Thyroid gland (tissue), 4 donors: Measurements from ENCODE around the gene CCNT2.

ENCODE experiments used
- CTCF ChIP-seq, 6 experiments: fragments of 200-600 bp in 3 of 6; fragments of 450-650 bp in 3 of 6; sonication (generic) in 3 of 6; IDR thresholded peaks; one replicate each; pipeline ENCODE4 v1.5.1; 2016 to 2019; ENCODE audit warnings: antibody characterized with exemption in 6 of 6, mild to moderate bottlenecking in 2 of 6, inconsistent platforms in 1 of 6, moderate library complexity in 1 of 6
- POLR2A ChIP-seq, 2 donors: fragments of 450-650 bp; IDR thresholded peaks; one replicate each; pipeline ENCODE4 v1.6.1; 2017; ENCODE audit warnings: antibody characterized with exemption in 2 of 2, mild to moderate bottlenecking in 2 of 2, moderate library complexity in 1 of 2

GRCh38 chr2:134946073-134946472 lies 27.5 kb downstream of the CCNT2 start:
- no peak for TF ChIP-seq CTCF (IDR thresholded peaks at IDR 0.05)
- no peak for TF ChIP-seq POLR2A (IDR thresholded peaks at IDR 0.05)
